Neural progenitor cell (in vitro differentiated cells): ENCODE measurements around the gene SMCP.

Source experiments
- EZH2 ChIP-seq: fragments of 200-600 bp; sonication (generic); IDR thresholded peaks from 2 replicates; pipeline ENCODE4 v1.6.1; 2017; ENCODE audit warnings: antibody characterized with exemption, mild to moderate bottlenecking, moderate library complexity
- EZH2phosphoT487 ChIP-seq: fragments of 200-600 bp; sonication (generic); IDR thresholded peaks from 2 replicates; pipeline ENCODE4 v1.6.1; 2017; ENCODE audit warnings: antibody characterized with exemption

- TF ChIP-seq EZH2phosphoT487, result no peak
- TF ChIP-seq EZH2, result no peak
Measured at GRCh38 chr1:152901631-152902030, 23.5 kb downstream of the SMCP start.
